GM10248 (cell line): ENCODE results near the gene EWSR1.
A peak's percentile ranks its signal among the peaks of the same experiment; 100 is the strongest.

Experiments used
- CTCF ChIA-PET: fragments of 300-600 bp; sonication (Branson Sonifier 250); formaldehyde crosslinking; extraction: SDS; loops from one replicate; lab custom pipeline; 2021; ENCODE audit warnings: antibody characterized with exemption; lab: Yijun Ruan, JAX
- POLR2A ChIA-PET: fragments of 350-650 bp; sonication (Branson Sonifier 250); formaldehyde crosslinking; extraction: SDS; loops from one replicate; lab custom pipeline; 2020; ENCODE audit warnings: antibody characterized with exemption; lab: Yijun Ruan, JAX
- DNase-seq: peaks from one replicate; pipeline ENCODE4 v3.0.0; 2012; ENCODE audit errors: extremely low spot score
- CTCF ChIP-seq: IDR thresholded peaks from 2 replicates; pipeline ENCODE4 v1.5.1; 2012; ENCODE audit warnings: mild to moderate bottlenecking, low read depth; ENCODE audit errors: extremely low read depth, missing control alignments, control extremely low read depth

EWSR1 gene

GRCh38 chr22:29257751-29258181, 10.3 kb upstream of the EWSR1 start:
- CTCF ChIA-PET, result interaction anchor here (6.5 kb wide), 1 partner anchor 12 kb away, joined by 39 read pairs; no protein-coding TSS in a partner anchor
- POLR2A ChIA-PET, result no interaction called here
- no peak for DNase-seq
- no peak for TF ChIP-seq CTCF

GRCh38 chr22:29258407-29259252, 9.4 kb upstream of the EWSR1 start:
- POLR2A ChIA-PET, result interaction anchor here (1.6 kb wide), 1 partner anchor 55 kb away, joined by 3 read pairs; no protein-coding TSS in a partner anchor

GRCh38 chr22:29259253-29259899, 8.7 kb upstream of the EWSR1 start:
- TF ChIP-seq CTCF, result no peak
- DNase-seq, result no peak
- ChIA-PET CTCF (interaction anchor here (1.0 to 6.5 kb wide), 2 partner anchors 13 to 105 kb away, joined by 3 to 39 read pairs; no protein-coding TSS in a partner anchor), POLR2A (interaction anchor here (1.6 kb wide), 1 partner anchor 56 kb away, joined by 3 read pairs; no protein-coding TSS in a partner anchor)

More at GRCh38 chr22:29258407-29259252, 9.4 kb upstream of the EWSR1 start:
- CTCF ChIA-PET, result interaction anchor here (6.5 kb wide), 1 partner anchor 13 kb away, joined by 39 read pairs; no protein-coding TSS in a partner anchor
- DNase-seq, result peak; percentile 17
- no peak for TF ChIP-seq CTCF

GRCh38 chr22:29260031-29260560, 8.0 kb upstream of the EWSR1 start:
- POLR2A ChIA-PET, result interaction anchor here (1.6 kb wide), 1 partner anchor 57 kb away, joined by 3 read pairs; no protein-coding TSS in a partner anchor
- CTCF ChIA-PET, result interaction anchor here (0.9 to 6.5 kb wide), 3 partner anchors 14 to 106 kb away, joined by 3 to 39 read pairs (median 4); no protein-coding TSS in a partner anchor
- TF ChIP-seq CTCF, result no peak
- no peak for DNase-seq

- POLR2A ChIA-PET, result interaction anchor here (1.6 kb wide), 1 partner anchor 58 kb away, joined by 3 read pairs; no protein-coding TSS in a partner anchor
- CTCF ChIA-PET, result interaction anchor here (0.9 kb wide), 1 partner anchor 15 kb away, joined by 4 read pairs; no protein-coding TSS in a partner anchor
- TF ChIP-seq CTCF, result no peak
- DNase-seq, result no peak
Observed at GRCh38 chr22:29260601-29261315, 7.3 kb upstream of the EWSR1 start.
